ENCODE results near the gene GINS1.

- no peak for TF ChIP-seq EP300 (IDR thresholded peaks at IDR 0.05; ENCODE audit: borderline replicate concordance)
- TF ChIP-seq RAD21 (IDR thresholded peaks at IDR 0.05; ENCODE audit: low read depth), result no peak
- no peak for TF ChIP-seq USF1 (IDR thresholded peaks at IDR 0.05)
- TF ChIP-seq YY1 (IDR thresholded peaks at IDR 0.05; ENCODE audit: low read depth), result no peak
- no peak for TF ChIP-seq FOXM1 (IDR thresholded peaks at IDR 0.05; ENCODE audit: borderline replicate concordance, low read depth)
- TF ChIP-seq, protein P1, sequence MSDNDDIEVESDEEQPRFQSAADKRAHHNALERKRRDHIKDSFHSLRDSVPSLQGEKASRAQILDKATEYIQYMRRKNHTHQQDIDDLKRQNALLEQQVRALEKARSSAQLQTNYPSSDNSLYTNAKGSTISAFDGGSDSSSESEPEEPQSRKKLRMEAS (IDR thresholded peaks at IDR 0.05), result no peak
- TF ChIP-seq TAF1 (IDR thresholded peaks at IDR 0.05; ENCODE audit: low read depth), result no peak
- TF ChIP-seq REST (IDR thresholded peaks at IDR 0.05; ENCODE audit: low read depth), result no peak
Observed at GRCh38 chr20:25476106-25477013, 68.9 kb downstream of the GINS1 start.

All from Ishikawa (cell line).